Epithelial cell of proximal tubule (primary cell): ENCODE data around the gene ATXN10. TPM values are rescaled to one million over a fixed set of nuclear protein-coding genes. Genes with fewer than 3 reads are reported as not detected.
A peak's percentile ranks its signal among the peaks of the same experiment; 100 is the strongest.

Source experiments
- DNase-seq: peaks from one replicate; pipeline ENCODE4 v3.0.0-alpha.2; 2011; ENCODE audit warnings: low read depth
- H3K4me3 ChIP-seq: 2 replicates; pipeline ENCODE4 v1.5.1; 2011; ENCODE audit warnings: low read depth, mild to moderate bottlenecking, low read length
- CTCF ChIP-seq: conservative IDR thresholded peaks from 2 replicates; pipeline ENCODE4 v1.5.1; 2012; ENCODE audit warnings: low read depth, mild to moderate bottlenecking, low read length
- total RNA-seq: library from RNA; depleted of rRNA; stranded (reverse); fragments of >200 nt; gene quantifications from 2 replicates; pipeline ENCODE4 v1.2.3, GENCODE V29; 2015

The ATXN10 gene
- total RNA-seq, 1 donor from 2014 or later: 118 TPM

DNA sequence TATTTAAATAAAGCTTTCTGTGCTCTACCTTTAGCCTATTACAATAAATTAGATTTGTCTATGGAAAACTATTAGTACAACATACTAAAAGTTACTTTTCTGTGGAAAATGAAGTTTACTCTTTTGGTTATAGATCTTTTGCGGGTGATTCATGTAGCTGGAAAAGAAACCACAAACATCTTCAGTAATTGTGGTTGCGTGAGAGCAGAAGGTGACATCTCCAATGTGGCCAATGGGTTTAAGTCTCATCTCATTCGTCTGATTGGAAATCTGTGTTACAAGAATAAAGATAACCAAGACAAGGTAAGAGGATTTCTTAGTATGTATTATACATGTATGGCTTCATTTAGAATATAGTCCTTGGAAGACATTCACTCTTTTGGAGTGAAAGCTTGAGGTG, 68.6 kb downstream of the ATXN10 start:
- no peak overlapping the region for H3K4me3 ChIP-seq
- no peak for DNase-seq

DNA sequence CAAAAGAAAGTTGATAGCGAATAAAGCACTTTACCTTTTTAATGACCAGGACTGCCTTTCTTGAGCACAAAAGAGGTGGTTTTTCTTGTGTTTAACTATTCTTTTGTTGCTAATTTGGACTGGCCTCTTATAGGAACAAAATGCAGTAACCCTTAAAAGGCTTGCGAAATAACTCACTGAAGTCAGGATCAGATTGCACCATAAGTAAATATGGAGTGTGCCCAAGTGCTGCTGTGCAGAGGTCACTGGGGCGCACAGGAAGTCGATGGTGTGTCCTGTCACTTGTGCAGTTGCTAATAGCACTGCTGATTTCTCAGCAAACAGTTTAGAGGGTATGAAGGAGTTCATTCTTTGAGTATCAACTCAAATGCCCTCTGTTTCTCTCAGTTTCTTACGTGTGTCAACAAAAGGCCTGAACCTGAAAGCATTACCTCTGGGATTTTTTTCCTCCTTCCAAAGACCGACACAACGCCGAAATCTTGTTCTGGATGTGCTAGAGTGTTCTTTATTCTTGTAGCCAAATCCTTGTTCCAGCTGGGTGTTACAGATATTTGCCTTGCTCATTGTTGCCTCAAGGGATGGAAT, 71.3 kb downstream of the ATXN10 start:
- no peak for TF ChIP-seq CTCF
- DNase-seq: peak; percentile 37
- no peak overlapping the region for H3K4me3 ChIP-seq

More for the DNA sequence above, 68.6 kb downstream of the ATXN10 start:
- no peak for TF ChIP-seq CTCF

- no peak for TF ChIP-seq CTCF
- no peak overlapping the region for H3K4me3 ChIP-seq
- no peak for DNase-seq
These were observed 72.1 kb downstream of the ATXN10 start for GRCh38 chr22:45743687-45744086.

- TF ChIP-seq CTCF: no peak
- no peak overlapping the region for H3K4me3 ChIP-seq
- no peak for DNase-seq
These were observed 72.8 kb downstream of the ATXN10 start for GRCh38 chr22:45744442-45744841.

GRCh38 chr22:45750626-45751025, 79.0 kb downstream of the ATXN10 start:
- H3K4me3 ChIP-seq: no peak overlapping the region
- TF ChIP-seq CTCF: no peak
- no peak for DNase-seq

DNA sequence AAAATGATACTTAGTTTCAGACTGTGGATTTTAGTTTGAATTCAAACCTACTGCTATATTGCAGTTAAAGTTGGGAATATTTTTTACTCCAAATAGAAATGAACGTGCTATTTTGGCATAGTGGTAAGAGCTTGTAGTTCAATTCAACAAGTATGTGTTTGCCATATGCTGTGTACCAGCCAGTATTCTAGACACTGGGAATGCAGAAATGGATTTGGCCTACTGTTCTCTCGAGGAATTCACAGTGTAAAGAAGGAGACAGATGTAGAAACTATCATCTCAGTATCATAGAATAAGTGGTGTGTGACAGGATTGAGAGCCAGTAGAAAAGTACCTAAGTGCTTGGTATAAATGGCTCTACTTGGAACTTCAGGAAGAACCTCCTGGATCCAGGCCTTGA, 80.4 kb downstream of the ATXN10 start:
- H3K4me3 ChIP-seq: no peak overlapping the region
- no peak for DNase-seq
- no peak for TF ChIP-seq CTCF

GRCh38 chr22:45754822-45755221, 83.2 kb downstream of the ATXN10 start:
- H3K4me3 ChIP-seq: no peak overlapping the region
- no peak for TF ChIP-seq CTCF

More at GRCh38 chr22:45754822-45755221, 83.2 kb downstream of the ATXN10 start:
- no peak for DNase-seq
